ENCODE measurements around the gene TMIGD2.

DNA sequence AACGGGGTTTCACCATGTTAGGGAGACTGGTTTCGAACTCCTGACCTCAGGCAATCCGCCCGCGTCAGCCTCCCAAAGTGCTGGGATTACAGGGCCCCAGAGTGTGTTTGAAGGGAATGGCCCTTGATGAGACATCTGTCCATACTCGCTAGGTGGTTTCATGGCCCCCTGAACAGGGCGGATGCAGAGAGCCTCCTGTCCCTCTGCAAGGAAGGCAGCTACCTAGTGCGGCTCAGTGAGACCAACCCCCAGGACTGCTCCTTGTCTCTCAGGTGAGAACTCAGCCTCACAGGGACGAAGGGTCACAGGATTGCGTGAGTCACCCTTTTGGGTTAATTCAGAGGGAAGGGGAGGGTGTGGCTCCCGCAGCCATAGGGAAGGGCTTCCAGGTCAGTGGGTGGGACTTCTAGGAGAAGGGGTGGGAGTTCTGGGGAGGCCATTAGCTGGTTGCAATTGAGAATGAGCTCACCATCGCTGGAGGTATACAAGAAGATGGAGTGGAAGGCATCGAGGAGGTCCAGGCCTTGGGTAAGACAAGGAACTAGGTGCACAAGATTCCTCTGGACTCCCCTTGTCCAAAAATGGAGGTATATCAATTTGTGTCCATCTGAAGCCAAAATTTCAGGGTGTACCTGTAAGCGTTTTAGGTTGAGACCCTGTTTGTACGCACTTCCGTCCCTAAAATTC, 14.0 kb downstream of the TMIGD2 start:
- TF ChIP-seq, protein P1, sequence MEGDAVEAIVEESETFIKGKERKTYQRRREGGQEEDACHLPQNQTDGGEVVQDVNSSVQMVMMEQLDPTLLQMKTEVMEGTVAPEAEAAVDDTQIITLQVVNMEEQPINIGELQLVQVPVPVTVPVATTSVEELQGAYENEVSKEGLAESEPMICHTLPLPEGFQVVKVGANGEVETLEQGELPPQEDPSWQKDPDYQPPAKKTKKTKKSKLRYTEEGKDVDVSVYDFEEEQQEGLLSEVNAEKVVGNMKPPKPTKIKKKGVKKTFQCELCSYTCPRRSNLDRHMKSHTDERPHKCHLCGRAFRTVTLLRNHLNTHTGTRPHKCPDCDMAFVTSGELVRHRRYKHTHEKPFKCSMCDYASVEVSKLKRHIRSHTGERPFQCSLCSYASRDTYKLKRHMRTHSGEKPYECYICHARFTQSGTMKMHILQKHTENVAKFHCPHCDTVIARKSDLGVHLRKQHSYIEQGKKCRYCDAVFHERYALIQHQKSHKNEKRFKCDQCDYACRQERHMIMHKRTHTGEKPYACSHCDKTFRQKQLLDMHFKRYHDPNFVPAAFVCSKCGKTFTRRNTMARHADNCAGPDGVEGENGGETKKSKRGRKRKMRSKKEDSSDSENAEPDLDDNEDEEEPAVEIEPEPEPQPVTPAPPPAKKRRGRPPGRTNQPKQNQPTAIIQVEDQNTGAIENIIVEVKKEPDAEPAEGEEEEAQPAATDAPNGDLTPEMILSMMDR (IDR thresholded peaks at IDR 0.05): no peak
- no peak for TF ChIP-seq POLR2A (IDR thresholded peaks at IDR 0.05)
